GM06990 (cell line): ENCODE data around the gene GJC2.

Experiments used
- DNase-seq: peaks from one replicate; pipeline ENCODE4 v3.0.0-alpha.2; 2011; ENCODE audit not compliant: insufficient read length; ENCODE audit errors: extremely low read depth
- H3K27me3 ChIP-seq: replicated peaks from 2 replicates; pipeline ENCODE4 v1.6.0; 2011; ENCODE audit warnings: low read length; ENCODE audit not compliant: control insufficient read depth, insufficient read depth
- H3K36me3 ChIP-seq: 2 replicates; pipeline ENCODE4 v1.5.1; 2011; ENCODE audit warnings: low read length; ENCODE audit not compliant: control insufficient read depth, insufficient read depth
- H3K4me3 ChIP-seq: replicated peaks from 2 replicates; pipeline ENCODE4 v1.5.1; 2011; ENCODE audit warnings: low read depth, mild to moderate bottlenecking, control low read depth, low read length
- TF ChIP-seq, protein P1 (sequence below): IDR thresholded peaks from 2 replicates; pipeline ENCODE4 v1.5.1; 2011; ENCODE audit warnings: low read length, control low read depth, mild to moderate bottlenecking, inconsistent platforms; ENCODE audit not compliant: insufficient read depth, poor library complexity, severe bottlenecking

The GJC2 gene

DNA sequence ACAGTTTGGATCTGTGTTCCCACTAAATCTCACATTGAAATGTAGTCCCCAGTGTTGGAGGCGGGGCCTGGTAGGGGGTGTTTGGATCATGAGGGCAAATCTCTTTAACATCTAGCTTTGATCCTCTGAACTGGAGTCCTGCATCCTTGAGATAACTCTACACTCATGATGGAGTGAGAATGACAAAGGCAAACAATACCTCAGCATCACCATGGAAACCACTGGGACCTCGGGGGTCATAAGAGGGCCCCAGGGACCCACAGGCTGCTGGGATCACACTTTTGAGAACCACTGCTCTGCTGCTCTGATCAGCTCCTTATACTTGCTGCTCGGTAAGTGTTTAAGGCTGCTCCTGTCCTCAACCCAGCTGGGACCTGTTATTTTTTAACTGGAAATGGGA, 44.7 kb downstream of the GJC2 start:
- Histone ChIP-seq H3K36me3 (no peaks in the 10 kb centered on the region), H3K4me3 (no peak overlapping the region), H3K27me3 (no peaks in the 10 kb centered on the region)
- TF ChIP-seq, protein P1, sequence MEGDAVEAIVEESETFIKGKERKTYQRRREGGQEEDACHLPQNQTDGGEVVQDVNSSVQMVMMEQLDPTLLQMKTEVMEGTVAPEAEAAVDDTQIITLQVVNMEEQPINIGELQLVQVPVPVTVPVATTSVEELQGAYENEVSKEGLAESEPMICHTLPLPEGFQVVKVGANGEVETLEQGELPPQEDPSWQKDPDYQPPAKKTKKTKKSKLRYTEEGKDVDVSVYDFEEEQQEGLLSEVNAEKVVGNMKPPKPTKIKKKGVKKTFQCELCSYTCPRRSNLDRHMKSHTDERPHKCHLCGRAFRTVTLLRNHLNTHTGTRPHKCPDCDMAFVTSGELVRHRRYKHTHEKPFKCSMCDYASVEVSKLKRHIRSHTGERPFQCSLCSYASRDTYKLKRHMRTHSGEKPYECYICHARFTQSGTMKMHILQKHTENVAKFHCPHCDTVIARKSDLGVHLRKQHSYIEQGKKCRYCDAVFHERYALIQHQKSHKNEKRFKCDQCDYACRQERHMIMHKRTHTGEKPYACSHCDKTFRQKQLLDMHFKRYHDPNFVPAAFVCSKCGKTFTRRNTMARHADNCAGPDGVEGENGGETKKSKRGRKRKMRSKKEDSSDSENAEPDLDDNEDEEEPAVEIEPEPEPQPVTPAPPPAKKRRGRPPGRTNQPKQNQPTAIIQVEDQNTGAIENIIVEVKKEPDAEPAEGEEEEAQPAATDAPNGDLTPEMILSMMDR = no peak
- no peak for DNase-seq

DNA sequence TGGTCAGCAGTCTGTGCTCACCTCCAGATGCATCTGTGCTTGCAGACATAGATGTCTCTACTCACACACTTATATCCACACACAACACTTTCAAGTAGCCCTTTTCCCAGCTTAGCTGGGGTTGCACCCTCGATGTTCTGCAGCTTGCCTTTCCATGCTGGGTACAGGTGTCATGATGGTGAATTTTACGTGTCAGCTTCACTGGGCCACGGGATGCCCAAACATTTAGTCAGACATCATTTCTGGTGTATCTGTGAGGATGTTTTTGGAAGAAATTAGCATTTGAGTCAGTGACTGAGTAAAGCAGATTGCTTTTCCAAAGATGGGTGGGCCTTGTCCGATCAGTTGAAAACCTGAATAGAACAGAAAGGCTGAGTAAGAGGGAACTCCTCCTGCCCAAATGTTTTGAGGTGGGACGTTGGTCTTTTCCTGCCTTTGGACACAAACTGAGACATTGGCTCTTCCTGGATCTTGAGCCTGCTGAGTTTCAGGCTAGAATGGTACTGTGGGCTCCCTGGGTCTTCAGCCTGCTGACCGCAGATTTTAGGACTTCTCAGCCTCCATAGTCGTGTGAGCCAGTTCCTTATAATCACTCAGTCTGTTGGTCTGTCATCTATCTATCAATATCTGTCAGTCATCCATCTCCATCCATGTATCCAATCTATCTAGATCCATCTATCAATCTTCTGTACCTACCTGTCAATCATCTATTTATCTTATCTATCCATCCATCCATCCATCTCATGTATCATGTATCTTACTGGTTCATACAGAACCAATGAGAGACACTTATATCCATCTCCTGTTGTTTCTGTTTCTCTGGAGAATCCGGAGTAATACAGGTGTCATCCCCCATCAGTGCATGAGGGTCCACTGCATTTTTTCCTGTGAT, 45.4 kb downstream of the GJC2 start:
- Histone ChIP-seq H3K4me3 (no peak overlapping the region), H3K36me3 (no peaks in the 10 kb centered on the region), H3K27me3 (no peaks in the 10 kb centered on the region)
- TF ChIP-seq, protein P1 = no peak
- DNase-seq = no peak

DNA sequence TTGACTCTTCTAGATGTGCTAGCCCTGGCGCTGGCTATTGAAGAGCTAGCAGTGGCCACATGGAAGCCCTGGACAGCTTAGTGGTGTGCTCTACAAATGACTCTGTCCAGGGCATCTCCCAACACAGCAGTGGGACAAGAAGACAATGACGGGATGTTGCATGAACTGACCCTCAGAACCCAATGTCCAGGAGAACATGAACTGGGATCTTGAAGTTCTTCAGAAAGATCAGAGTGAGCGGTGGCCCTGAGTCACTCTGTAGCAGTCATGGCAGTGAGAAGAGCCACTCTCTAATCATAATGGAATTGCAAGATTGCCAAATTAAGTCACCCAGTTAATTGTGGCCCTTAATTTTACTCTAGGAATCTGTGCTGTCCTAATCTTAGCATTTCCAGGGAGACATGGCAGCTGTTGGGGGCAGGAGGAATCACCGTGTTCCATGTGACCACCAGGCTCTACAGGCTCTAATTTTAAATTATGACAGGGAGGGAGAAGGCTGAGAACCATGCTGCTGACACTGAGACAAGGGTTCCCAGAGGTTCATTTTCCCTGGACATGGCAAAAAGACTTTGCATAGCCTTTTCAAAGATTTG, 47.9 kb downstream of the GJC2 start:
- Histone ChIP-seq H3K4me3 (no peak overlapping the region), H3K36me3 (no peaks in the 10 kb centered on the region), H3K27me3 (no peaks in the 10 kb centered on the region)
- TF ChIP-seq, protein P1 = no peak
- DNase-seq = no peak

DNA sequence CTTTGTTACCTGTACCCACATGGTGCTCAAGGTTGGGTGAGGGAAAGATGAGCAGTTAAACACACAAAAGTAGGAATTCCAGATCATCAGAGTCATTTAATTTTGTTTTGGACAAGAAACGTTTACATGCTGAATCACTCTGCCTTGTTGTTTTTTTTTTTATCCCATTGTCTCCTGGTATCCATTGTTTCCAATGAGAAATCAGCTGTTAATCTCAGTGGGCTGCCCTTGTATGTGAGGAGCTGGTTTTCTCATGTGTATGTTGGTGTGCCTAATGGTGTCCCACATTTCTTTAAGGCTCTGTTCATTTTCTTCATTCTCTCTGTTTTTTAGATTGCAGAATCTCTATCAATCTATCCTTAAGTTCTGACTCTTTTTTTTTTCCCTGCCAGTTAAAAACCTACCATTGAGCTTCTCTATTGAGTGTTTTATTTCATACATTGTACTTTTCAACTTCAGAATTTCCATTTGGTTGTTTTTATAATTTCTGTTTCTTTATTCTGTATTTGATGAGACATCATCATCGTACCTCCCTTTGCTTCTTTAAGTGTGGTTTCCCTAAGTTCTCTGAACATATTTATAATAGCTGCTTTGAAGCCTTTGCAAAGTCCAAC, 49.4 kb downstream of the GJC2 start:
- no peaks in the 10 kb centered on the region for H3K36me3 ChIP-seq
- H3K4me3 ChIP-seq = no peak overlapping the region
- TF ChIP-seq, protein P1 = no peak
- no peak for DNase-seq
- no peaks in the 10 kb centered on the region for H3K27me3 ChIP-seq

DNA sequence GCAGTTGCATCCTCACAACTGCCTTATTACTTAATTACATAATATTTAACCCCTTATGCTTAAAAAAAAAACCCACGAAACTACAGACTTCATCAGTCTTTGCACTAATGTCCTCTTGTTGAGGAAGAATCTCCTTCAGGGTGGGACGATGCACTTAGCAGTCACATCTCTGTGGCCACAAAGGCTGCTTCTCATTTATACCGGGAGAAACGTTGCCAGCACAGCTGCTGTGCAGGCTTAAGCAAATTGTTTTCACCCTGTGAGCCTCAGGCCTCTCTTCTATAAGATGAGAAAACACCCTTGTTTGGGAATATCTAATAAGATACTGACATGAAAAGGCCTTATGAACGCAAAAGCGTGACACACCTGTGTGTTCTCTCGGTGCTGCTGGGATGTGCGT, 55.2 kb downstream of the GJC2 start:
- no peak for DNase-seq
- Histone ChIP-seq H3K36me3 (no peaks in the 10 kb centered on the region), H3K27me3 (no peaks in the 10 kb centered on the region; the same call in 1 of the 2 replicates), H3K4me3 (no peak overlapping the region)
- TF ChIP-seq, protein P1 = no peak
